HG02938 (cell line): ENCODE results near the gene PIP4K2C.

Experiments
- ATAC-seq: cut with Tn5 transposase; IDR thresholded peaks from one replicate; pipeline ENCODE4 v1.9.1; 2021; ENCODE audit warnings: mild to moderate bottlenecking, moderate library complexity; ENCODE audit not compliant: unreplicated experiment

Gene PIP4K2C

DNA sequence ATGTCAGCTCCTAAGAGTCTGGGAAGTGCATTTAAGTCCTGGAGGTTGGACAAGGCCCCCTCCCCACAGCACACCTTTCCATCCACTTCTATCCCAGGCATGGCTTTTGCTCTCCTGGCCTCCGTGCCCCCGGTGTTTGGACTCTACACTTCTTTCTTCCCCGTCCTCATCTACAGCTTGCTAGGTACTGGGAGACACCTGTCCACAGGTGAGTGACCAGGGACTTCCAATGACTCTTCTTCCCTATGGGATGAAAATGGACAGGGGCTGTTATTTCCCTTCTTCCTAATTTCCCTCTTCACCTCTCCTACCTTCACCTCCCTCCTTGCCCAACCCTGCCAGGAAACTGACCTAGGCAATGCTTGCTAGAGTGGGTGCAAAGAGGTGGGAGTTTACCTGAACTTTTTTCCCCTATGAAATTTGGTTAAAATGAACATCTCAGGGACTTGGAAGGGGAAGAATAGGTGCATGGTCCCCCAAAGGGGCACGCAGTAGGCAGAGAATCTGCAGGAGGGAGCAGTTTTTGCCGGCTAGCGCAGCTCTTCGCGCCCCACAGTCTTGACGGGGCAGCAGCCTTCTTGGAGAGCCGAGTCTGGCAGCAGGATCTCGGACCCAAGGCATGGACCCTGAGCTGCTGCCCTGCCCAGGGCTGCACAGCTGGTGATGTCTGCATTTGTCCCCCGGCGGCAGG lies 29.4 kb downstream of the PIP4K2C start:
- no peak for ATAC-seq

GRCh38 chr12:57620936-57621496 lies 30.0 kb downstream of the PIP4K2C start:
- no peak for ATAC-seq

DNA sequence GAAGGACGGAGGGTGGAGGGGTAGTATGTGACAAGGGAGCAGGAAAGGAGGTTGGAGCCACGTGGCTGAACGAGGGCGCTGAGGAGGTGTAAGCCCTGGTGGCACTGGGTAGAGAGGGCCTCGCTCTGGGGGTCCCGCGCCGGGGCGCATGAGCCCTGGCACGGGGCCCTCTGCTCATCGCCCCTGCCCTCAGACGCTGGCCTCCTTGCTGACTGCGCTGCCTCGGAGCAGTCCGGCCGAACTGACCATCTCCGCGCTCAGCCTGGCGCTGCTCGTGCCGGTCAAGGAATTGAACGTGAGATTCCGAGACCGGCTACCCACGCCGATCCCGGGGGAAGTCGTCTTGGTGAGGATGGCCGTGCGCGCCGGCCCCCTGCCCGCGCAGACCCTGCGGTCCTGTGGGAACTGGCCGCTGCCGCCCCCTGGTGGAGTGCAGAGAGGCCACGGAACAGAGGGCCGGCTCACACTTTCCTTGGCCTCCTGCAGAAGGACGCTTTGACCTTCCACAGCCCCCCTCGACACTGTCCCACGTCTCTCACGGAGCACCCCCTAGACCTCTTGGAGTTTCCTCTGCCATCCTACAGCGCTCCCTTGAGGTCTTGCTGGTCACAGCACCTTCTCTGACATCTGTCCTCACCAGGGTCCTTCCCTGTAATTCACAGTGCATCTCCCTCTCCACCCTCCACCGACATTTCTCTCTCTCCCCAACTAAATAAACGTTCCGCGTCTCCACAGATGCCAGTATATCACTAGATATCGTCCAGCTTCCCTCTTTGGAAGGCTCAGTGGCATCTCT lies 30.7 kb downstream of the PIP4K2C start:
- no peak for ATAC-seq

- ATAC-seq = no peak
Observed at GRCh38 chr12:57622293-57623245, 31.6 kb downstream of the PIP4K2C start.

- ATAC-seq = no peak
Observed at GRCh38 chr12:57623385-57623784, 32.4 kb downstream of the PIP4K2C start.

GRCh38 chr12:57623811-57624390 lies 32.9 kb downstream of the PIP4K2C start:
- no peak for ATAC-seq

DNA sequence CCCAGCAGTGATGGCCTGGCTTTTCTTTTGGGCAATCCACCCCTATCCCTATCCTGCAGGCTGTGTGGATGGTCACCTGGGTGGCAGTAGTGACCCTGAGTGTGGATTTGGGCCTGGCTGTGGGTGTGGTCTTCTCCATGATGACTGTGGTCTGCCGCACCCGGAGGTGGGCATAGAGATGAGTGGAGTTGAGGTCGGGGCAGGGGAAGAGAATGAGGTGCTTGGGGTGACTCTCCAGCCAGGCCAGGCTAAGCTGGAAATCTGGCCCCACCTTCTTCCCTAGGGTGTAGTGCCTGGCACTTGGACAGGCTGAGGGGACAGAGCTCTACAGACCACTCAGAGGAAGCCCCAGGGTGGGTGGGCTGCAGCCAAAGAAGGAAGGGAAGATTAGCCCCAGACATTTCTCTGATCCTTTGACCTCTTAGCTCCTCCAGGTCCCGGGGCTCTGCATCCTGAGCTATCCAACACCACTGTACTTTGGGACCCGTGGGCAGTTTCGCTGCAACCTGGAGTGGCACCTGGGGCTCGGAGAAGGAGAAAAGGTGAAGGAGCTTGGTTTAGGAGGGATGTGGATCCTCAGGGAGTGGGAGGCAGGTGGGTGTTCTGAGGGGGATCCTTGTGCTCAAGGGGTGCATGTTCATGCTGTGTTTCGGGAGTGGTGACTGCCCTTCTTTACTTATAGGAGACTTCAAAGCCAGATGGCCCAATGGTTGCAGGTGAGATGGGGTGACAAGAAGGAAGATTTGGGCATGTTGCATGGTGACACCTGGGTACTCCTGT lies 33.6 kb downstream of the PIP4K2C start:
- no peak for ATAC-seq

DNA sequence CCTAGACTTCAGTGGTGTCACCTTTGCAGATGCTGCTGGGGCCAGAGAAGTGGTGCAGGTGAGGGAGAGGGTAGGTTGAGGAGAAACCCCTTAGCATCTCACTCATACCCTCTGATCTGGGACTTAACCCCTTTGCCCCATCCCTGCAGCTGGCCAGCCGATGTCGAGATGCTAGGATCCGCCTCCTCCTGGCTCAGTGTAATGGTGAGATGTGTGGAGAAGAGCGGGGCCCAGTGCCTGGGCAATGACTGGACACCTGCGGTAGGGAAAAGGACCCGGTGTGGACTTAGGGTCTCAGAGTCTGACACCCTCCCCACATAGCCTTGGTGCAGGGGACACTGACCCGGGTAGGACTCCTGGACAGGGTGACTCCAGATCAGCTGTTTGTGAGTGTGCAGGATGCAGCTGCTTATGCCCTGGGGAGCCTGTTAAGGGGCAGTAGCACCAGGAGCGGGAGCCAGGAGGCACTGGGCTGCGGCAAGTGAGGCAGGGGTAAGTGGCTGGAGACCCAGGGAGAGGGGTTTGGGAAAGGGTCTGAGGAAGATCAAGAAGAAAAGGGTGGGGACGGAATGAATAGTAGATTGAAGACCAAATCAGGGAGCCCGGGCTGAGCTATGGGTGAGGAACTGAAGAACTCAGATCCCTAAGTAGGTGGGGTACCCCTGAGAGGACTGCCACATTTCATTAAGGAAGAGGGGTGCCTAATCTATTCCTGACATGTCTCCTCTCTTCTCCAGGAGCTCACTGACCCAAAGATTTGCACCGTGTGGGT lies 34.5 kb downstream of the PIP4K2C start:
- no peak for ATAC-seq

DNA sequence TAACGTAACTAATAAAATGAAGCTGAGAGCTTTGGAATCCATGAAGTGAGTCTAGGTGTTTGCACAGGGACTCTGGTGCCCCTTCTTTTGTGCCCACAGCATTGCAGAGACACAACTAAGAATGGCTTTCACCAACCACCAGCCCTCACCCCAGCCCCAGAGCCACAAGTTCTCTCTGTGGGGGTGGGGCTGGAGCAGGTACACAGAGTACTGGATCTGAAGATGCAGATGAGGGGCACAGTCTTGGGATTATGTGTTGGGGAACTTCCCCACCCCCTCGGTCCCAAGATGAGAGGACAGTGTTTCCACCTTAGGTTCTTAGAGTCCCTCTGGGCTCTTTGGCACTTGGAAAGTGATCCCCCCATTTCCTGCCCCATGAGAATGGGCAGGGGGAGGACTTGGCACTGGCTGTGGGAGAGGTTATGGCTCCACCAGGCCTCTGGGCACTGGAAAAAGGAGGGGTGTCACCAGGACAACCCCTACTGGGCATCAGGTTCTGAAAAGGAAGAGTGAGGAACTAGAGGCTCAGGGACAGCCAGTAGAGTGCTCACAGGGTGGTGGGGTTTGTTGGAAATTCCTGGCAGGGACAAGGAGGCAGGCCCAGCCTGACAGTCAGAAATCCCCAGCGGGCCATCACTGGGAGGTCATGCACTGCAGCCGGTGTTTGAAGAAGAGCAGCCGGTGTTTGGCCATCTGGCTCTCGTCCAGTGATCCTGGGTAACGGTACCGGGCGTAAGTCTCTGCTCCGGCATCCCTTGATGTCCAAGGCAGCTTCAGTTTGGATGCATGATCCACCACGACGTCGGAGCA lies 35.3 kb downstream of the PIP4K2C start:
- no peak for ATAC-seq

- ATAC-seq = no peak
Observed at GRCh38 chr12:57626921-57627445, 36.0 kb downstream of the PIP4K2C start.

GRCh38 chr12:57627501-57628279 lies 36.7 kb downstream of the PIP4K2C start:
- ATAC-seq = no peak

- no peak for ATAC-seq
Observed at GRCh38 chr12:57628280-57629191, 37.5 kb downstream of the PIP4K2C start.

GRCh38 chr12:57629897-57630471 lies 39.0 kb downstream of the PIP4K2C start:
- ATAC-seq = no peak

DNA sequence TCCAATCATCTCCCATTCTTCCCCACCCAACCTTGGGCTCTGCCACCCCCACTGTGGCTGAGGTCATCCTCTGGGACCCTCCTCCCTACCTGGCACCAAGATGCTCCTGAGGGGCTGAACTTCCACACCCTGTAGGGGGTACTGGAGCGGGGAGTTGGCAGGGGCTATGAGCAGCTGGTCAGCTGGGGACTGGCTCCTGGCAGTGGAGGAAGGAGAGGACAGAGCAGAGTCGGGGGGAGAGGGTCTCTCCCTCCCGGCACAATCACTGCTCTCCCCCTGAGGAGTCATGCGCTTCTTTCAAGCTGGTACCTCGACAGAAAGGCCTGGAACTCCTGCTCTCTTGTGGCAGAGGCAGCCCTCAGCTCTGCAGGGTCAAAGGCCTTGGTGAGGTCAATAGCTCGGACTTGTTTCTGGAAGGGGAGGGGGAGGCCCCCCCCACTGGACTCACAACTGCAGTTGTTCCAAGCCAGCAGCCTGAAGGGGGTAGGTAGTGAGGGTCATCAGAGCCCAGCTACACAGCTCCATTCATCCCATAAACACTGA lies 40.0 kb downstream of the PIP4K2C start:
- ATAC-seq = no peak

DNA sequence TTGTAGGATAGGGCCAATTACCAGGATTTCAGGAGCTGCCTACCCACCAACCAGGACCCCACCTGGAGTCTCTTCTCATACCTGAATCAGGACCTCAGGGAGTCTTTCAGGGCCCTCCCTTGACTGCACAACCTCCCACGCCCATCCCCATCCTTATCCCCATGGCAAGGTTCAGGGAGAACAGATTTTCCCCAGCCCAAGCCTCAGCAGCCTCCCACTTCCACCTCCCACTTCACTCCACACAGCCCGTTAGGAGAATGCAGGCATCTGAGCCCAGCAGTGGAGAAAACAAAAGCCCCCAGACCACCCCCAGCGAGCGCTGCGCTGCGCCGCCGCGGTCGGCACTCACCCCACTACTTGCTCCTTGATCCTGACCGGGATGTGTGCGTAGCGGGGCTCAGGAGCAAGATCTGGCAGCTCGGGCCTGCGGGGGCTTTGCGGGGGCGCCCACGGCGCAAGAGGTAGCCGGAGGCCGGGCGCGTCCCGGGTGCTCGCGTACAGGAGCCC lies 40.6 kb downstream of the PIP4K2C start:
- ATAC-seq = no peak
